Hair follicular keratinocyte (primary cell): ENCODE data around the gene SH3GL3. TPM values are rescaled to one million over a fixed set of nuclear protein-coding genes. Genes with fewer than 3 reads are reported as not detected.

ENCODE experiments used
- total RNA-seq: library from RNA; depleted of rRNA; stranded (reverse); fragments of >200 nt; gene quantifications from 2 replicates; pipeline ENCODE4 v1.2.3, GENCODE V29; 2015

Gene SH3GL3, protein sequence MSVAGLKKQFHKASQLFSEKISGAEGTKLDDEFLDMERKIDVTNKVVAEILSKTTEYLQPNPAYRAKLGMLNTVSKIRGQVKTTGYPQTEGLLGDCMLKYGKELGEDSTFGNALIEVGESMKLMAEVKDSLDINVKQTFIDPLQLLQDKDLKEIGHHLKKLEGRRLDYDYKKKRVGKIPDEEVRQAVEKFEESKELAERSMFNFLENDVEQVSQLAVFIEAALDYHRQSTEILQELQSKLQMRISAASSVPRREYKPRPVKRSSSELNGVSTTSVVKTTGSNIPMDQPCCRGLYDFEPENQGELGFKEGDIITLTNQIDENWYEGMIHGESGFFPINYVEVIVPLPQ
- total RNA-seq = 0.23 and 1.5 TPM in 2 replicates

DNA sequence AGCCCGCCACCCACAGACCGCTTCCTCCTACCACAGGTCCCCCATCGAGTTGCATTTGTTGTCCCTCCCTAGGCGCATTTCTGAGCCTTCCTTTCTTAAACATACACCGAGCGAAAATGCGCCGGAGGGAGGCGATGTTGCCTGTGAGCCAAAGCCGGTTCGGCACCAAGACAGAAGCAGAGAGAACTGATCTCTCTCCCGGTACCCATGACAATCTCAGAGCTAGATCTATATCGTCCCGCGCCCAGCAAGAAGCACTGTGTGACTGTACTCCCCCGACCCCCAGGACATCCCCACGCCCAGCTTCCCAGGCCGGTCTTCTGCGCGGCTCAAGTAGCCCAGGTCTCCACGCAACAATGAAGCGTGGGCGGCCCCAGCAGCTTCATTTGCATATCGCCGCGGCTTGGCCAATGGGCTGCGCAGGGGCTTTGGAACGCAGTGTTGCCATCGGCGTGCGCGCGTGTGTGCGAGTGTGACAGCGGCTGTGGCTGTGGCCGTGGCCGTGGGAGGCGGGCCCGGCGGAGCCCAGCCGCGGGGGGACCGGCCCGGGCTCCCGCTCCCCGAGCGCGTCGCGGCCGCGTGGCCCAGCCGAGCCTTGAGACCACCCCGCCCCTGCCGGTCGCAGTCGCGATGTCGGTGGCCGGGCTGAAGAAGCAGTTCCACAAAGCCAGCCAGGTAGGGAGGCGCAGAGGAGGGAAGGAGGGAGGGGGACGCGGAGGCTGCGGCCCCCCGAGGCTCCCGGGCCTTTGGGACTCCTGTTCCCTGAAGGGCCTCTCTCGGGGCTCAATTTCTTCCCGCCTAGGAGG lies at the start of gene SH3GL3:
Gene SH3GL3 (plus strand): TSS at position 438 of the 806 bp plus-strand sequence. CDS start 193 bp downstream, at position 631.

DNA sequence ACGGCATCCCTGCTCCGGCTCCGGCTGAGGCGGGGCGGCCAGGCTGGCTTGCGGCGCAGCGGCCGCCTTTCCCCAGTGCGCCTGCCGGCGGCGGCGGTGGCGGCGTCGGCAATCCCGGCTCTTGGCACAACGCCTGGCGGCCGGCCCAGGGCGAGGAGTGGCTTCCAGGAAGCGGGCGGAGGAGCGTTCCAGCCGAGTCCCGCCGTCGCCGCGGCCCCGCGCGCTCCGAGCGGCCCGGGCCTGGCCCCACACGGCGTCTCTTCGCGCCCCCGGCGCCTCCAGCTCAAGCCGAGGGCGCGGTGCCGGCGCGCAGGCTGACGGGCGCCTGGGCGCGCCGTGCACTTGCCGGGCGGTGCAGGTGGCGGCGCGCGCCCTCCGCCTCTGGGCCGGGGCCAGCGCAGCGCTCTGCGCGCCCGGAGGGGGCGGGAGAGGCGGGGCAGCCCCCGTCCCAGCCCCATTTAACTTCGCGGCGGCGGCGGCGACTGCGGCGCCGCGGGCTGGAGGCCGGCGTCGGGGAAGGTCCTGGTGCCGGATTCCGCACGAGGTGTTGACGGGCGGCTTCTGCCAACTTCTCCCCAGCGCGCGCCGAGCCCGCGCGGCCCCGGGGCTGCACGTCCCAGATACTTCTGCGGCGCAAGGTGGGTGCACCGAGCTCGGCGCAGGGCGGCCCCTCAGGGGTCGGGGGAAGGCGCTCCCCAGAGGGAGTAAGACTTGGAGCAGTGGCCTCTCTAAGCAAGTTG lies 206.7 kb downstream of the SH3GL3 start, which contains the start of gene ADAMTSL3:
Gene ADAMTSL3 (plus strand): TSS at position 485 of the 740 bp plus-strand sequence. CDS start 1,639 bp downstream, outside the sequence.

Other genes starting within 250 kb of the SH3GL3 start
- gene HDGFL3, start 239.5 kb upstream of the SH3GL3 start, total RNA-seq = 33.8 and 44.7 TPM in 2 replicates
- gene BNC1, start 162.7 kb upstream of the SH3GL3 start, total RNA-seq = 98.3 and 103 TPM in 2 replicates
- gene ADAMTSL3, start 206.8 kb downstream of the SH3GL3 start, total RNA-seq = under 0.01 TPM in 1 of 2 replicates, not detected in the other